Calu3 (cell line): ENCODE results near the gene KIAA1217. TPM values are rescaled to one million over a fixed set of nuclear protein-coding genes. Genes with fewer than 3 reads are reported as not detected.
"Not testable (repeated sequence)": the region's sequence is repeated elsewhere in the genome, so short reads cannot be mapped to it uniquely, and the experiment has no call there.

Source experiments
- BruUV-seq: library from RNA; stranded (reverse); fragments of 400-500 nt; replicated peaks from 2 replicates; lab custom pipeline; 2021; lab: Mats Ljungman, UMichigan
- CTCF ChIA-PET: fragments of 300-600 bp; sonication (Branson Sonifier 250); formaldehyde crosslinking; loops from one replicate; lab custom pipeline; 2022; ENCODE audit warnings: antibody characterized with exemption; lab: Charles Lee
- DNase-seq: peaks from one replicate; pipeline ENCODE4 v3.0.0; 2022
- H3K27ac Mint-ChIP-seq: one replicate; pipeline ENCODE4 v1.8.0; 2022; ENCODE audit warnings: mixed read lengths; ENCODE audit not compliant: unreplicated experiment
- H3K27me3 Mint-ChIP-seq: one replicate; pipeline ENCODE4 v1.8.0; 2022; ENCODE audit warnings: mixed read lengths; ENCODE audit not compliant: unreplicated experiment
- H3K36me3 Mint-ChIP-seq: one replicate; pipeline ENCODE4 v1.8.0; 2022; ENCODE audit warnings: mild to moderate bottlenecking, moderate library complexity, mixed read lengths; ENCODE audit not compliant: insufficient read depth, unreplicated experiment
- H3K4me1 Mint-ChIP-seq: one replicate; pipeline ENCODE4 v1.8.0; 2022; ENCODE audit warnings: mild to moderate bottlenecking, low read depth, mixed read lengths; ENCODE audit not compliant: unreplicated experiment
- H3K4me3 Mint-ChIP-seq: one replicate; pipeline ENCODE4 v1.8.0; 2022; ENCODE audit warnings: mild to moderate bottlenecking, low read depth, moderate library complexity, mixed read lengths; ENCODE audit not compliant: unreplicated experiment
- H3K9me3 Mint-ChIP-seq: one replicate; pipeline ENCODE4 v1.8.0; 2022; ENCODE audit warnings: low read depth, mixed read lengths; ENCODE audit not compliant: unreplicated experiment
- CTCF ChIP-seq: fragments of 200-600 bp; IDR thresholded peaks from one replicate; pipeline ENCODE4 v1.8.0; 2022; ENCODE audit warnings: antibody characterized with exemption; ENCODE audit not compliant: unreplicated experiment
- intact Hi-C: fragments of 100-400 bp; cut with micrococcal nuclease; formaldehyde crosslinking; loops from one replicate; pipeline ENCODE4 v1.10.0; 2022; ENCODE audit not compliant: unreplicated experiment
- total RNA-seq: library from RNA; stranded (reverse); gene quantifications from 2 replicates; pipeline ENCODE4 v1.2.3, GENCODE V29; 2022

KIAA1217 gene
- total RNA-seq, 1 experiment from 2014 or later, result 46.2 TPM

- Mint-ChIP-seq H3K4me3 (no peak overlapping the region), H3K9me3 (no peaks in the 10 kb centered on the region), H3K36me3 (no peaks in the 10 kb centered on the region), H3K27ac (no peak overlapping the region), H3K27me3 (no peaks in the 10 kb centered on the region), H3K4me1 (peaks cover 33% of the 10 kb centered on the region)
- intact Hi-C loops, result no loop called here
- no peak for TF ChIP-seq CTCF
- BruUV-seq, result no TSS peak
- CTCF ChIA-PET, result interaction anchor here (0.6 kb wide), 1 partner anchor 142 kb away, joined by 3 read pairs; no protein-coding TSS in a partner anchor
- DNase-seq, result no peak
Measured at GRCh38 chr10:24350070-24350921, 141.4 kb downstream of the KIAA1217 start.

GRCh38 chr10:24350922-24351225 lies 141.9 kb downstream of the KIAA1217 start:
- peaks cover 33% of the 10 kb centered on the region for H3K4me1 Mint-ChIP-seq

GRCh38 chr10:24351961-24352360 lies 143.0 kb downstream of the KIAA1217 start:
- H3K27me3 Mint-ChIP-seq, result no peaks in the 10 kb centered on the region
- H3K27ac Mint-ChIP-seq, result no peak overlapping the region
- TF ChIP-seq CTCF, result no peak
- no TSS peak for BruUV-seq
- no peak overlapping the region for H3K4me3 Mint-ChIP-seq
- H3K4me1 Mint-ChIP-seq, result peaks cover 33% of the 10 kb centered on the region
- no peaks in the 10 kb centered on the region for H3K9me3 Mint-ChIP-seq
- CTCF ChIA-PET, result no interaction called here
- H3K36me3 Mint-ChIP-seq, result no peaks in the 10 kb centered on the region
- intact Hi-C loops, result no loop called here
- DNase-seq, result no peak

More at GRCh38 chr10:24350922-24351225, 141.9 kb downstream of the KIAA1217 start:
- CTCF ChIA-PET, result interaction anchor here (0.6 kb wide), 1 partner anchor 143 kb away, joined by 3 read pairs; no protein-coding TSS in a partner anchor
- BruUV-seq, H3K4me3 Mint-ChIP-seq, intact Hi-C loops, DNase-seq, H3K36me3 Mint-ChIP-seq, H3K27ac Mint-ChIP-seq, H3K27me3 Mint-ChIP-seq, H3K9me3 Mint-ChIP-seq: not testable (repeated sequence)

GRCh38 chr10:24352399-24352798 lies 143.5 kb downstream of the KIAA1217 start:
- CTCF ChIA-PET, result no interaction called here
- peaks cover 33% of the 10 kb centered on the region for H3K4me1 Mint-ChIP-seq
- H3K27ac Mint-ChIP-seq, result no peak overlapping the region

More at GRCh38 chr10:24352399-24352798, 143.5 kb downstream of the KIAA1217 start:
- Mint-ChIP-seq H3K36me3 (no peaks in the 10 kb centered on the region), H3K4me3 (no peak overlapping the region), H3K9me3 (no peaks in the 10 kb centered on the region), H3K27me3 (no peaks in the 10 kb centered on the region)
- TF ChIP-seq CTCF, result no peak
- intact Hi-C loops, result no loop called here
- BruUV-seq, result no TSS peak
- DNase-seq, result no peak
